NCI-H510A (cell line): Measurements from ENCODE around the gene ADARB1.

Source experiments
- DNase-seq: peaks from one replicate; lab custom pipeline; 2025; lab: John Stamatoyannopoulos, UW

The ADARB1 gene

GRCh38 chr21:45075596-45076244 is 1.3 kb downstream of the ADARB1 start:
- DNase-seq, result no peak

DNA sequence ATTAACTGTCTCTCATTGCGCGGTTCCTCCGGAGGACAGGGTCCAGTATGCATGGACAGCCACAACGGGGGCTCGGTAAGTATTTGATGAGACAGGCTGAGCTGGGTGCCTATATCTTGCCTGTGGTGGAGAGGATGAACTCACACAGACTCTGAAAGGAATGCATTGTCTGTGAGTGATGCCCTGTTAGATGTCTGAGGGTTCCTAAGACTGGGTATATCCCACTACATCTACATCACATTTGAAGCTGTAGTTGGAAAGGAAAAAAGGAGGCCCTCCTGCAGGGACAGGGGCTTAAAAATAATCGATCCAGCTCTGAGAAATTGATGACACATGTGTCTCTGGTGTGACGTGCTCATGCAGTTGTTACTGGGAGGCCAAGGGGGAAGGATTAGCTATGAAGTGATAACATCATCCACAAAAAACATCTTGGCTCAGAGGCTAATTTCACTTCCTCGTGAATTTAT is 1.9 kb downstream of the ADARB1 start:
- no peak for DNase-seq

- DNase-seq, result no peak
Measured at GRCh38 chr21:45078371-45078770, 4.0 kb downstream of the ADARB1 start.

- DNase-seq, result no peak
Measured at GRCh38 chr21:45078877-45079281, 4.5 kb downstream of the ADARB1 start.

DNA sequence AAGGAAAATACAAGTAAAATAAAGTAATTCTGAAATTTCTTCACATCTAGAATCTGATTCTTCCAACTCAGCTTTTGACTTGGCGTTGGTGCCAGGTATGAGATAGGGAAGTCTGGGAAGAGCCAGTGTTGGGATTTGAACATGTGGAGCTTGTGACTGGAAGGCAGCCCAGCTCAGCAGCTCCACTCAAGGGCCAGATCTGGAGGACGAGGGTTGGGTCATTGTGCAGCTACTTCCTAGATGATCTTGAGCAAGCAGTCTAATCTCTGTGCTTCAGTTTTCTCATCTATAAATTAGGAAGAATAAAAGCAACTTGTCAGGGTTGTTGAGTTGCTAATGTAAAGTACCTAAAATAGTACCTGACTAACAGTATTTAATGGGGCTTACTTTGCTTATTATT is 5.0 kb downstream of the ADARB1 start:
- DNase-seq, result no peak

DNA sequence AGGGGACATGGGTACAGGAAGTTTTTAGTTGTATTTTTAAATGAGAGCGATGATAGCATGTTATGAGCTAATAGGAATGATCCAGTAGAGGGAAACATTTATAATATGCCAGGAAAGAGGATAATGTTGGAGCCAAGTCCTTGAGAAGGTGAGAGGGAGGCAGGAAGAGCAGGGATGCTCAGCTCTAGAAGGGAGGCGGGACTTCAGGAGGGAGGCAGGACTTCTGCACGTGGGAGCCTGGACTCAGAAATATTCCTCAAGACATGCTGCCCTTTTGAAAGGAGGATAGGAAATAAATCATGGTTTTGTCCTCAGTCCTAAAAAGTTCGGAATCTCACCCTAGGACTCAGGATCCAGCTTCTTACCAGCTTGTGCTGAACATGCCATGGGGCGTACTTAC is 5.9 kb downstream of the ADARB1 start:
- no peak for DNase-seq

DNA sequence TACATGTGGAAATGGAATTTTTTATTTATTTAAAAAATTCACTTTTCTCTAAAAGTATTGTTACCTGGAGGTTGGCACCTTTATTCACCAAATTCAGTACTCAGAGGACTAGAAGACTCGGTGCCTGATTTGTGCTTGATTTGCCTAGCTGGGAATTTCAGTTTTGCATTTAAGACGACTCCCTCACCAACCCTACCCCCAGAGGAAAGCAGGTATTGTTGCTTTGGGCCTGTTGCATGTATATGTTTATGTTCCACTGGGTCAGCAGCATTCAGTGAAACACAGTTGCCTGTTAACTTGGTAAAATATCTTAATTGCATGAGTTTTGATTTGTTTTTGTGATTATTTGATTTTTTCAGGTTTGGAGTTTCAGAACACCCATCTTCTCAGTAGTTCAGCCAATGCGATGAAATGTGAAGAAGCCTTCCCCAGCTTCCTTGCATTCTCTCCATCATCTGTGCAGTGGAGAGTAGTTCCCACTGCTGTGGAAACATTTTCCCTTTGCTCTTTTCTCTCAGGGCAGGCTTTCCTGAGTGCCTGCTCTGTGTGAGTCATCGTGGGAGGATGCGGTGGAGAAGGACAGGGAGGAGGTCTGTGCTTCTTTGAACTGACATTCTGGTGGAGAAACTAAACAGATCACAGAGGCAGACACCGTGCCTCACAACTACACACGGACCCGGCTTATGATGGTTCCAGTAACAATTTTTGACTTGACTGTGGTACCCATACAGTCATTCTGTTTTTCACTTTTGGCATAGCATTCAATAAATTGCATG is 6.4 kb downstream of the ADARB1 start:
- DNase-seq, result no peak

DNA sequence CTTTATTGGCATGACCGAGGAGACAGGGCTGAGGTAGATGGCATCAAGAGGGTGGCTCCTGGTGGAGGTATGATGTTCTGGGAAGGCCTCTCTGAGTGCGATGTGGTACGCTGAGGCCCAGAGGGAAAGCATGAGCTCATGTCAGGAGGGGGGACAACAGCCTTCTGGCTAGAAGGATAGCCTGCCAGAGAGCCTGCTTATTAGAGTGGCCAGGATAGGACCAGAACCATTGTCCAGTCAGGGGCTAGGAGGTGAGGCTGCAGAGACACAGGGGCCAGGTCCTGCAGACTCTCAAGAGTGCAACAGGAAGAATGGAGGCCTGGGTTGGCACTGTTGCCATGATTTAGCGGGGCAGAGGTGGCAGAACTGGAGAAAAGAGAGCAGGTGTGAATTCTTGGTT is 7.3 kb downstream of the ADARB1 start:
- no peak for DNase-seq

- DNase-seq, result no peak
Measured at GRCh38 chr21:45082736-45083135, 8.4 kb downstream of the ADARB1 start.

DNA sequence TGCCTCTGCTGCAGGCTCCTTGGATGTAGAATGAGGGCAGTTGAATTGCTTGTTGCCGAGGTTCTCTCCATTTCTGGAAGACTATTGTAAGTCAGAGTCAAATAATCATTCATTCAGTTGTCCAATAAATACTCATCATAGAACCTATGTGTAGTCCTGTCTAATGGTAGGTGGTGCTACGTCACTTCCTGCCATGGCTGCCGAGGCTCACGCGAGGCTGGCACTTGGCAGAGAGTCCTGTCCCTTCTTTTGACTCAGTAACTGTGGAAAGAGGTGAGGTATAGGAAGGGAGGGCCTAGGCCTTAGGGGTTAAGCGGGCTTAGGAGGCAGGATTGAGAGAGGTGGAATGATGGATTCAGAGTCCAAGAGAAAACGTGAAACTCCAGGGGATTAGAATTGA is 9.7 kb downstream of the ADARB1 start:
- DNase-seq, result no peak

GRCh38 chr21:45084881-45085536 is 10.6 kb downstream of the ADARB1 start:
- no peak for DNase-seq

- no peak for DNase-seq
Measured at GRCh38 chr21:45085700-45086099, 11.3 kb downstream of the ADARB1 start.

DNA sequence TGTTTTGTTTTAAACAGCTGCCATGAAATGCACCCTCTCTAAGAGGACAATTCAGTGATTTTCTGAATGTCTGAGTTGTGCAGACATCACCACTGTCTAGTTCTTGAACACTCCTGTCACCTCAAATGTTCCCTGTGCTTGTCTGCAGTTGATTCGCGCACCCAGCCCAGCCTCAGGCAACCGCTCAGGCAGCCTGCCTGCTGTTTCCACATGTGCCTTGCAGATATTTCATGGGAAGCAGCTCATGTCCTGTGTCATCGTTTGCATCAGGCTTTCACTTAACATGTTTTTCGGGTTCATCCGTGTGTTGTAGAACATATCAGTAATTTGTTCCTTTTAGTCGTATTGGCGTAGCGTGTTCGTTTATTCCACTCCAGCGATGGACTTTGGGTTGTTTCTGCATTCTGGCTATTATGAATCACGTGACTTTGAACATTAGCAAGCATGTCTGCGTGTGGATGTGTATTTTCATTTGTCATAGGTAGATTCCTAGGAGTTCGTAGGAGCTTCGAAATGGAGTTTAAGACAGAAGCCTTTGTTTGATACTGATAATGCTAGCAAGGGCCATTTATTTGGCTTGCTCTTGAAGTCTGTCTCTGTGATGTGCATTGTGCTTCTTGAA is 12.1 kb downstream of the ADARB1 start:
- no peak for DNase-seq

GRCh38 chr21:45087022-45087823 is 12.8 kb downstream of the ADARB1 start:
- no peak for DNase-seq

DNA sequence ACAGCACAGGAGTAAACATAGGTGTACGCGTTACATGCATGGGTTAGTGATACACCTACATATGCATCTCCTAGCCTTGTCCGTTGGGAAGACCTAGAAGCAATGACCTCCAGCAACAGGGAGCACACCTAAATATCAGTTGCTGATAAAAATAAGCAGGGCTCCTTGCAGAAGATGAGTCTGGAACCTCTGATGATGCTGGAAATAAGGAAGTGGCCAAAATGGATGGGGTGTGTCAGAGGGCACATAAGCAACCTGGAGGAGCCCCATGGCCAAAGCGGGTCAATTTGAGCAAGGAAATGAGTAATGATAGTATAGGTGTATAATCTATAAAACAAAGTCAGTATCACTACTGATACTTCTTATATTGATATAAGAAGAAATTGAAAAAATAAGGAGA is 13.7 kb downstream of the ADARB1 start:
- DNase-seq, result no peak

DNA sequence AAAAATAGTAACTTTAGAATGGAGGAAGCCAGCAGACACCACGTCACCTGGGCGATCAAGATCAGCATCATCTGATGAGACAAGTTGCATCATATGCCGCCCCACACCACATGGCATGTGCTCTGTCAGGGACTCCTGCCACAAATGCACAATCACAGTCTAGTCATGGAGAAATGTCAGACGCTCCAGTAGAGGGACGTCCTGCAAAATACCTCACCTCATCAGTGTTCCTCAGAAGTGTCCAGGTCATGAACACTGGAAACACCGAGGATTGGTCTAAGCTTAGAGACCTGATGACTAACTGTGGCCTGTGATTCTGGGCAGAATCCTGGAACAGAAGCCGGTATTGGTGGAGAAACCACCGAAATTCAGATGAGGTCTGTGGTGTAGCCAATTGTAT is 14.3 kb downstream of the ADARB1 start:
- no peak for DNase-seq

DNA sequence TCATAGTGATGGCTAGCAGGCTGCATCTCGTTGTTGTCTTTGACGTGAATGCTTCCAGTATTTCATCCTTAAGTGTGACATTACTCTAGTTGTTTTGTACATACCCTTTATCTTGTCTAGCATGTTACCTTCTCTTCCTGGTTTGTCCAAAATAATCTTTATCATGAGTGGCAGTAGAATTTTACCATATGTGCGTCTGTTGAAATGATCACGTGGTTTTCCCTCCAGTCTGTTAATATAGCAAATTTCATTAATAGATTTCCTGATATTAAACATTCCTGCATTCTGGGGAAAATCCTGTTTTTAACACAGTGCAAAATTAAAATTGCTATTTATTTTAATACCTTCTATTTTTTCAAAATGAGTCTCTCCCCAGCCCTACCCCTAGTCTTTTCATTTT is 15.6 kb downstream of the ADARB1 start:
- no peak for DNase-seq

- DNase-seq, result no peak
Measured at GRCh38 chr21:45090966-45091365, 16.6 kb downstream of the ADARB1 start.

DNA sequence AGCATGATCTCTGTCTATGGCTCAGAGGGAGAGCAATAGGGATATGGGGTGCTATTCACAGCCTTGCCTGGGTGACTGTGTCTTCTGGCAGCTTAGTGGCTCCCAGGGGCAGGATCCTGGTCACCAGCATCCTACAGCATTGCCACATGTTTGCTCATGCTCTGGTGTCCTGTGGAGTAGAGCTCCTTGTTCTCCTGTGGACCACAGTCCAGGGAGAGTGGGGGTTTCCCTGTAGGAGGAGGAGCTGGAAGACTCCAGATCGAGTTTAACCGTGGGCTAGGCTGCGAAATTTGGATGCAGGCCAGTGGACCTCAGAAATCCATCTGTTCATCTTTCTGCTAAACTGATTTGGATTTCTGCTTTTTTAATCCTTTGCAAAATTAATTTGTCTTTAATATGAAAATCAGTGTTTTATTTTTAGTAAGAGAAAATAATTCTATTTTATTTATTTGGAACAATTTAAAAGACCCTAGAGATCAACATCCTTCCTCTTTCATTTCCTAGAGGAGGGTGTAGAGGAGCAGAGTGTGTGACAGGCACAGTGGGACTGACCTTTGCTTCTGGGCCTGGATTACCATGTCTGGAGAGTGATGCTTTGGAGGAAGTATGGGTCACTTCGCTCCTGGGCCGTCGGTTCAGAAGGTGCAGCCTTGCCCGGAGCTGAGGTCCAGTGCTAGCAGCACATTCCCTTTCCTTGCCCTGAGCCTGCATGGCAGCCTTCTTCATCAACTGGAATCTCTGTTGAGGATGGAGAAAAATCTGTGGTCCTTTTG is 17.4 kb downstream of the ADARB1 start:
- no peak for DNase-seq

GRCh38 chr21:45093035-45093532 is 18.7 kb downstream of the ADARB1 start:
- DNase-seq, result no peak

- no peak for DNase-seq
Measured at GRCh38 chr21:45094412-45094811, 20.0 kb downstream of the ADARB1 start.
